CD14-positive monocyte (primary cell): Measurements from ENCODE around the gene CCNJL. TPM values are rescaled to one million over a fixed set of nuclear protein-coding genes. Genes with fewer than 3 reads are reported as not detected.

Experiments
- DNase-seq, 3 donors: peaks; one replicate each; pipeline ENCODE4 v3.0.0-alpha.2; 2011 to 2022
- H2AFZ ChIP-seq: 2 replicates; pipeline ENCODE4 v1.6.0; 2012; ENCODE audit warnings: mild to moderate bottlenecking, low read depth, low read length, inconsistent platforms; ENCODE audit not compliant: insufficient read depth, poor library complexity, severe bottlenecking
- H3K27ac ChIP-seq, 2 donors: 1 replicate in 1 of 2; 2 replicates in 1 of 2; pipeline ENCODE4 v1.5.1; 2012 to 2013; ENCODE audit warnings: low read length in 2 of 2, control low read depth in 1 of 2, inconsistent platforms in 1 of 2, low read depth in 1 of 2, mild to moderate bottlenecking in 1 of 2
- H3K27me3 ChIP-seq, 2 donors: one replicate each; pipeline versions ENCODE4 v1.6.0 to v1.6.1; 2011 to 2013; ENCODE audit warnings: low read length in 2 of 2; ENCODE audit not compliant: control insufficient read depth in 2 of 2, insufficient read depth in 2 of 2
- H3K36me3 ChIP-seq, 2 donors: replicated peaks in 1 of 2; 1 replicate in 1 of 2; 2 replicates in 1 of 2; pipeline versions ENCODE4 v1.5.1 to v1.6.1; 2012 to 2013; ENCODE audit warnings: low read length in 2 of 2, control low read depth in 1 of 2, inconsistent platforms in 1 of 2, mild to moderate bottlenecking in 1 of 2; ENCODE audit not compliant: insufficient read depth in 2 of 2, control insufficient read depth in 1 of 2
- H3K4me1 ChIP-seq, 2 donors: 1 replicate in 1 of 2; 2 replicates in 1 of 2; pipeline versions ENCODE4 v1.5.1 to v1.6.1; 2012 to 2013; ENCODE audit warnings: low read length in 2 of 2, control low read depth in 1 of 2, inconsistent platforms in 1 of 2, mild to moderate bottlenecking in 1 of 2, moderate library complexity in 1 of 2; ENCODE audit not compliant: insufficient read depth in 2 of 2, control insufficient read depth in 1 of 2
- H3K4me2 ChIP-seq: replicated peaks from 2 replicates; pipeline ENCODE3; 2012; ENCODE audit warnings: low read length, moderate library complexity, mild to moderate bottlenecking; ENCODE audit not compliant: poor library complexity, severe bottlenecking; ENCODE audit errors: extremely low read depth
- H3K4me3 ChIP-seq, 3 experiments: fragments of 200-600 bp in 1 of 3; sonication (generic) in 1 of 3; replicated peaks in 1 of 3; 1 replicate in 2 of 3; 2 replicates in 1 of 3; pipeline ENCODE4 v1.5.1; 2011 to 2013; ENCODE audit warnings: low read length in 3 of 3, mild to moderate bottlenecking in 3 of 3, control low read depth in 2 of 3, low read depth in 2 of 3, inconsistent platforms in 1 of 3, moderate library complexity in 1 of 3
- H3K79me2 ChIP-seq: 2 replicates; pipeline ENCODE4 v1.6.0; 2012; ENCODE audit warnings: mild to moderate bottlenecking, control low read depth, inconsistent platforms, low read length, moderate library complexity; ENCODE audit not compliant: insufficient read depth
- H3K9ac ChIP-seq: 2 replicates; pipeline ENCODE4 v1.6.0; 2017; ENCODE audit warnings: low read length, mild to moderate bottlenecking; ENCODE audit not compliant: insufficient read depth, poor library complexity, severe bottlenecking
- H3K9me3 ChIP-seq, 2 donors: replicated peaks in 1 of 2; 1 replicate in 1 of 2; 2 replicates in 1 of 2; pipeline versions ENCODE4 v1.5.1 to v1.6.1; 2012 to 2013; ENCODE audit warnings: low read length in 2 of 2, control low read depth in 1 of 2; ENCODE audit not compliant: control insufficient read depth in 1 of 2, insufficient read depth in 1 of 2
- H4K20me1 ChIP-seq: 2 replicates; pipeline ENCODE4 v1.6.0; 2012; ENCODE audit warnings: mild to moderate bottlenecking, low read length, control low read depth, moderate library complexity; ENCODE audit not compliant: insufficient read depth
- H3K27ac Mint-ChIP-seq, 7 donors: one replicate each; pipeline ENCODE4 v1.8.0; 2020; ENCODE audit warnings: mild to moderate bottlenecking in 7 of 7, mixed read lengths in 7 of 7, moderate library complexity in 6 of 7, inconsistent platforms in 2 of 7
- H3K27me3 Mint-ChIP-seq, 3 donors: one replicate each; pipeline ENCODE4 v1.8.0; 2021 to 2022; ENCODE audit warnings: low read depth in 3 of 3, mild to moderate bottlenecking in 3 of 3, mixed read lengths in 3 of 3, moderate library complexity in 3 of 3, inconsistent platforms in 1 of 3
- H3K36me3 Mint-ChIP-seq, 2 donors: one replicate each; pipeline ENCODE4 v1.8.0; 2020; ENCODE audit warnings: mixed read lengths in 2 of 2, inconsistent platforms in 1 of 2, mild to moderate bottlenecking in 1 of 2
- H3K4me1 Mint-ChIP-seq: one replicate; pipeline ENCODE4 v1.8.0; 2020; ENCODE audit warnings: mild to moderate bottlenecking, mixed read lengths
- H3K4me3 Mint-ChIP-seq, 2 donors: one replicate each; pipeline ENCODE4 v1.8.0; 2020; ENCODE audit warnings: mild to moderate bottlenecking in 2 of 2, mixed read lengths in 2 of 2, moderate library complexity in 1 of 2
- H3K9me3 Mint-ChIP-seq, 7 donors: one replicate each; pipeline ENCODE4 v1.8.0; 2020 to 2022; ENCODE audit warnings: mixed read lengths in 7 of 7, mild to moderate bottlenecking in 6 of 7, moderate library complexity in 6 of 7, inconsistent platforms in 2 of 7
- CTCF ChIP-seq: fragments of 200-600 bp; IDR thresholded peaks from one replicate; pipeline ENCODE4 v1.8.0; 2022; ENCODE audit warnings: antibody characterized with exemption, mild to moderate bottlenecking
- WGBS: methylation state at CpG from one replicate; pipeline ENCODE4 v1.1.5; 2013; ENCODE audit warnings: missing lambda C conversion rate; ENCODE audit not compliant: insufficient coverage; 5-methylcytosine and 5-hydroxymethylcytosine counted together
- intact Hi-C, 2 donors: fragments of 100-400 bp; cut with micrococcal nuclease; formaldehyde crosslinking; loops; one replicate each; pipeline versions ENCODE4 v1.15.0 to v1.15.1; 2023
- polyA plus RNA-seq, 3 donors: library from polyadenylated mRNA; depleted of rRNA in 1 of 3; unstranded in 2 of 3; stranded (reverse) in 1 of 3; fragments of 300-500 nt in 2 of 3; fragments of >200 nt in 1 of 3; fragmentation: Illumina TruSeq in 2 of 3; gene quantifications; 1 replicate in 2 of 3; 2 replicates in 1 of 3; pipeline ENCODE4 v1.2.3, GENCODE V29; 2012 to 2021

The CCNJL gene
- polyA plus RNA-seq, 3 donors = 0.03 TPM; not detected in 2

- H2AFZ ChIP-seq = no peak overlapping the region
- no peaks in the 10 kb centered on the region for H3K9me3 ChIP-seq
- Mint-ChIP-seq H3K27me3 (peaks cover 0 to 2% (median 1%) of the 10 kb centered on the region in 3 donors), H3K9me3 (no peaks in the 10 kb centered on the region), H3K4me3 (no peak overlapping the region), H3K36me3 (no peaks in the 10 kb centered on the region), H3K27ac (peak overlapping the region in 1 of 7 donors; percentile 66), H3K4me1 (no peaks in the 10 kb centered on the region)
- no peak for TF ChIP-seq CTCF
- H3K36me3 ChIP-seq = no peaks in the 10 kb centered on the region
- no peak overlapping the region for H3K9ac ChIP-seq
- H3K27ac ChIP-seq = no peak overlapping the region
- no peaks in the 10 kb centered on the region for H3K27me3 ChIP-seq
- intact Hi-C loops = no loop called here
- no peaks in the 10 kb centered on the region for H3K4me1 ChIP-seq
- no peak for DNase-seq
- 91% methylated on average over 7 of the region's 9 CpGs for WGBS
- no peaks in the 10 kb centered on the region for H4K20me1 ChIP-seq
- no peak overlapping the region for H3K4me3 ChIP-seq
- no peaks in the 10 kb centered on the region for H3K79me2 ChIP-seq
- H3K4me2 ChIP-seq = no peak overlapping the region
Measured at GRCh38 chr5:160252916-160253315, 59.4 kb downstream of the CCNJL start.

- intact Hi-C loops = no loop called here
- Histone ChIP-seq H3K4me3 (no peak overlapping the region), H3K36me3 (no peaks in the 10 kb centered on the region), H3K9ac (no peak overlapping the region), H3K4me2 (no peak overlapping the region), H3K9me3 (no peaks in the 10 kb centered on the region), H3K4me1 (no peaks in the 10 kb centered on the region), H3K27me3 (no peaks in the 10 kb centered on the region), H3K27ac (no peak overlapping the region), H2AFZ (no peak overlapping the region), H3K79me2 (no peaks in the 10 kb centered on the region), H4K20me1 (no peaks in the 10 kb centered on the region)
- no peak for DNase-seq
- no peak for TF ChIP-seq CTCF
- peaks cover 0 to 3% (median 2%) of the 10 kb centered on the region in 3 donors for H3K27me3 Mint-ChIP-seq
- WGBS = 98% methylated on average over 5 of the region's 14 CpGs
- H3K4me1 Mint-ChIP-seq = no peaks in the 10 kb centered on the region
- H3K36me3 Mint-ChIP-seq = no peaks in the 10 kb centered on the region
- no peaks in the 10 kb centered on the region for H3K9me3 Mint-ChIP-seq
- no peak overlapping the region for H3K4me3 Mint-ChIP-seq
- H3K27ac Mint-ChIP-seq = no peak overlapping the region
Measured at GRCh38 chr5:160251406-160252155, 60.8 kb downstream of the CCNJL start.
